Ovary (tissue), 3 donors: ENCODE data around the gene PSPC1.

Source experiments
- CTCF ChIP-seq, 3 donors: fragments of 450-650 bp in 2 of 3; fragments of 200-600 bp in 1 of 3; IDR thresholded peaks; one replicate each; pipeline versions ENCODE4 v1.5.1 to v1.8.0; 2016 to 2022; ENCODE audit warnings: antibody characterized with exemption in 3 of 3, mild to moderate bottlenecking in 1 of 3
- EP300 ChIP-seq: sonication (generic); formaldehyde crosslinking; IDR thresholded peaks from one replicate; pipeline ENCODE4 v1.6.1; 2017; ENCODE audit warnings: antibody characterized with exemption
- POLR2A ChIP-seq: fragments of 450-650 bp; IDR thresholded peaks from one replicate; pipeline ENCODE4 v1.6.1; 2017; ENCODE audit warnings: antibody characterized with exemption, mild to moderate bottlenecking, moderate library complexity
- donor health status: DM: no; HTN: no; CAD: no.

- TF ChIP-seq CTCF (IDR thresholded peaks at IDR 0.05) (no peak), POLR2A (no peak), EP300 (no peak)
These were observed 56.1 kb downstream of the PSPC1 start for GRCh38 chr13:19726611-19727010.
